H1 (cell line): ENCODE results near the gene LARP1. TPM values are rescaled to one million over a fixed set of nuclear protein-coding genes. Genes with fewer than 3 reads are reported as not detected.
A peak's percentile ranks its signal among the peaks of the same experiment; 100 is the strongest.

Source experiments
- CTCF ChIA-PET: fragments of 300-600 bp; sonication (Branson Sonifier 250); formaldehyde crosslinking; loops from one replicate; lab custom pipeline; 2021; ENCODE audit not compliant: partially characterized antibody; lab: Charles Lee
- POLR2A ChIA-PET: fragments of 300-600 bp; sonication (Branson Sonifier 250); formaldehyde crosslinking; loops from one replicate; lab custom pipeline; 2021; ENCODE audit warnings: inconsistent platforms; ENCODE audit not compliant: partially characterized antibody; lab: Charles Lee
- DNase-seq, 2 experiments: peaks; one replicate each; pipeline versions ENCODE4 v3.0.0 to v3.0.0-alpha.2; 2010 to 2022; ENCODE audit warnings: low spot score in 2 of 2, low read depth in 1 of 2, mixed read lengths in 1 of 2
- FAIRE-seq: peaks from 2 replicates; lab custom pipeline; 2011; peaks lifted over from hg19 to GRCh38; lab: Jason Lieb, UNC
- H2AFZ ChIP-seq: 2 replicates; pipeline ENCODE4 v1.8.1; 2012; ENCODE audit warnings: low read length, inconsistent platforms
- H2AK5ac ChIP-seq: 2 replicates; pipeline ENCODE4 v1.6.1; 2013; ENCODE audit warnings: low read depth, low read length
- H2BK120ac ChIP-seq: replicated peaks from 2 replicates; pipeline ENCODE3; 2013; ENCODE audit warnings: low read depth, low read length, inconsistent platforms
- H2BK12ac ChIP-seq: 2 replicates; pipeline ENCODE4 v1.6.1; 2013; ENCODE audit warnings: low read depth, low read length
- H2BK15ac ChIP-seq: 2 replicates; pipeline ENCODE4 v1.6.1; 2013; ENCODE audit warnings: low read length
- H2BK20ac ChIP-seq: 2 replicates; pipeline ENCODE4 v1.6.1; 2013; ENCODE audit warnings: low read length
- H2BK5ac ChIP-seq: 2 replicates; pipeline ENCODE4 v1.6.1; 2013; ENCODE audit warnings: low read depth, low read length
- H3K14ac ChIP-seq: 2 replicates; pipeline ENCODE4 v1.6.1; 2013; ENCODE audit warnings: inconsistent platforms; ENCODE audit not compliant: insufficient read length
- H3K18ac ChIP-seq: 2 replicates; pipeline ENCODE4 v1.6.1; 2013; ENCODE audit warnings: low read length; ENCODE audit errors: extremely low read depth
- H3K23ac ChIP-seq: 2 replicates; pipeline ENCODE4 v1.6.1; 2013; ENCODE audit warnings: inconsistent platforms; ENCODE audit not compliant: insufficient read length
- H3K23me2 ChIP-seq: 2 replicates; pipeline ENCODE4 v1.6.1; 2013; ENCODE audit warnings: low read depth, low read length
- H3K27ac ChIP-seq: 2 replicates; pipeline ENCODE4 v1.6.1; 2011; ENCODE audit warnings: low read depth, low read length, inconsistent platforms
- H3K27me3 ChIP-seq, 4 experiments: replicated peaks in 1 of 4; 1 replicate in 1 of 4; 2 replicates in 3 of 4; pipeline versions ENCODE4 v1.6.1 to v1.8.1; 2011 to 2013; ENCODE audit warnings: low read length in 3 of 4, mild to moderate bottlenecking in 3 of 4, inconsistent platforms in 2 of 4, mixed read lengths in 2 of 4, moderate library complexity in 1 of 4; ENCODE audit not compliant: control insufficient read depth in 3 of 4, insufficient read depth in 3 of 4; ENCODE audit errors: extremely low read depth in 1 of 4
- H3K36me3 ChIP-seq, 4 experiments: 2 replicates each; pipeline versions ENCODE4 v1.6.1 to v1.8.1; 2011 to 2013; ENCODE audit warnings: mild to moderate bottlenecking in 4 of 4, low read length in 3 of 4, moderate library complexity in 2 of 4, control low read depth in 1 of 4, inconsistent platforms in 1 of 4; ENCODE audit not compliant: insufficient read depth in 4 of 4, control insufficient read depth in 2 of 4
- H3K4ac ChIP-seq: replicated peaks from 2 replicates; pipeline ENCODE3; 2013; ENCODE audit warnings: low read length, low read depth, mixed read lengths, inconsistent platforms; ENCODE audit not compliant: insufficient read length
- H3K4me1 ChIP-seq, 4 experiments: replicated peaks in 1 of 4; 1 replicate in 1 of 4; 2 replicates in 3 of 4; pipeline versions ENCODE4 v1.6.1 to v1.8.1; 2011 to 2013; ENCODE audit warnings: low read length in 3 of 4, inconsistent platforms in 2 of 4, mixed read lengths in 1 of 4; ENCODE audit not compliant: insufficient read depth in 4 of 4, control insufficient read depth in 3 of 4
- H3K4me2 ChIP-seq, 2 experiments: 2 replicates each; pipeline versions ENCODE4 v1.6.1 to v1.8.1; 2011 to 2013; ENCODE audit warnings: low read depth in 2 of 2, low read length in 2 of 2, control low read depth in 1 of 2, inconsistent platforms in 1 of 2, mild to moderate bottlenecking in 1 of 2; ENCODE audit not compliant: insufficient read depth in 1 of 2
- H3K4me3 ChIP-seq, 4 experiments: fragments of 200-600, 300-600 bp in 1 of 4; sonication (generic), shearing (Covaris generic), sonication (Bioruptor Twin) in 1 of 4; 2 replicates each; pipeline versions ENCODE4 v1.5.1 to v1.8.1; 2011 to 2016; ENCODE audit warnings: low read length in 4 of 4, low read depth in 3 of 4, control low read depth in 2 of 4, inconsistent platforms in 2 of 4, mild to moderate bottlenecking in 2 of 4, mixed read lengths in 1 of 4, moderate library complexity in 1 of 4; ENCODE audit not compliant: insufficient read depth in 2 of 4; ENCODE audit errors: extremely low read depth in 1 of 4
- H3K56ac ChIP-seq: replicated peaks from 2 replicates; pipeline ENCODE3; 2013; ENCODE audit warnings: low read depth, mild to moderate bottlenecking, mixed read lengths, low read length, inconsistent platforms; ENCODE audit not compliant: insufficient read length
- H3K79me1 ChIP-seq: 2 replicates; pipeline ENCODE4 v1.6.1; 2013; ENCODE audit warnings: low read depth, low read length, control low read depth
- H3K79me2 ChIP-seq, 2 experiments: 2 replicates each; pipeline versions ENCODE4 v1.6.1 to v1.8.1; 2012 to 2013; ENCODE audit warnings: low read length in 2 of 2, mild to moderate bottlenecking in 2 of 2, inconsistent platforms in 1 of 2; ENCODE audit not compliant: insufficient read depth in 2 of 2, control insufficient read depth in 1 of 2
- H3K9ac ChIP-seq, 4 experiments: replicated peaks in 1 of 4; 1 replicate in 1 of 4; 2 replicates in 3 of 4; pipeline versions ENCODE4 v1.6.1 to v1.8.1; 2011 to 2013; ENCODE audit warnings: low read depth in 3 of 4, low read length in 3 of 4, control low read depth in 2 of 4, mild to moderate bottlenecking in 2 of 4, moderate library complexity in 2 of 4, inconsistent platforms in 1 of 4; ENCODE audit errors: extremely low read depth in 1 of 4
- H3K9me3 ChIP-seq, 2 experiments: 2 replicates each; pipeline versions ENCODE4 v1.6.1 to v1.8.1; 2012 to 2013; ENCODE audit warnings: mild to moderate bottlenecking in 2 of 2, moderate library complexity in 2 of 2, control low read depth in 1 of 2, inconsistent platforms in 1 of 2, low read depth in 1 of 2, low read length in 1 of 2, mixed read lengths in 1 of 2; ENCODE audit not compliant: insufficient read depth in 2 of 2
- H4K20me1 ChIP-seq, 2 experiments: replicated peaks in 1 of 2; 2 replicates each; pipeline versions ENCODE3 to v1.8.1; 2011 to 2013; ENCODE audit warnings: inconsistent platforms in 2 of 2, low read length in 2 of 2, mild to moderate bottlenecking in 1 of 2; ENCODE audit not compliant: insufficient read depth in 2 of 2, control insufficient read depth in 1 of 2
- H4K5ac ChIP-seq: 2 replicates; pipeline ENCODE4 v1.6.1; 2013; ENCODE audit warnings: low read length, low read depth, mixed read lengths, inconsistent platforms; ENCODE audit not compliant: insufficient read length
- H4K8ac ChIP-seq: 2 replicates; pipeline ENCODE4 v1.8.0; 2013; ENCODE audit warnings: mild to moderate bottlenecking, moderate library complexity, low read length, inconsistent platforms; ENCODE audit not compliant: insufficient read depth; ENCODE audit errors: extremely low read depth
- H4K91ac ChIP-seq: replicated peaks from 2 replicates; pipeline ENCODE3; 2013; ENCODE audit warnings: low read length, mixed read lengths, inconsistent platforms; ENCODE audit not compliant: insufficient read length
- CBX8 ChIP-seq: fragments of 300-800, 300-1000 bp; sonication (generic); IDR thresholded peaks from 2 replicates; pipeline ENCODE4 v1.7.1; 2016; ENCODE audit warnings: low read depth, low read length, borderline replicate concordance
- CEBPB ChIP-seq: IDR thresholded peaks from 2 replicates; pipeline ENCODE4 v1.6.1; 2012; ENCODE audit warnings: low read depth, low read length
- CHD2 ChIP-seq: IDR thresholded peaks from 2 replicates; pipeline ENCODE4 v1.6.1; 2012; ENCODE audit warnings: low read length, improper control_type of control experiment
- CREB1 ChIP-seq: IDR thresholded peaks from 2 replicates; pipeline ENCODE4 v1.6.1; 2012; ENCODE audit warnings: inconsistent platforms
- HDAC2 ChIP-seq, 2 experiments: fragments of 300-600 bp in 1 of 2; sonication (generic) in 1 of 2; IDR thresholded peaks; 2 replicates each; pipeline ENCODE4 v1.6.1; 2011 to 2012; ENCODE audit warnings: low read depth in 2 of 2, low read length in 2 of 2, mild to moderate bottlenecking in 2 of 2, moderate library complexity in 2 of 2, borderline replicate concordance in 1 of 2, inconsistent platforms in 1 of 2
- HDAC6 ChIP-seq: IDR thresholded peaks from one replicate; pipeline ENCODE4 v1.7.1; 2012; ENCODE audit warnings: low read depth, mild to moderate bottlenecking, inconsistent platforms, low read length, moderate library complexity
- KDM5A ChIP-seq: fragments of 200-600 bp; IDR thresholded peaks from 2 replicates; pipeline ENCODE4 v1.7.1; 2012; ENCODE audit warnings: mild to moderate bottlenecking, low read length, inconsistent platforms, mixed read lengths
- POLR2AphosphoS5 ChIP-seq: IDR thresholded peaks from 2 replicates; pipeline ENCODE4 v1.6.1; 2011; ENCODE audit warnings: low read depth, low read length
- RAD21 ChIP-seq, 2 experiments: IDR thresholded peaks in 1 of 2; conservative IDR thresholded peaks in 1 of 2; 2 replicates each; pipeline ENCODE4 v1.6.1; 2011; ENCODE audit warnings: low read depth in 2 of 2, low read length in 2 of 2, improper control_type of control experiment in 1 of 2, inconsistent platforms in 1 of 2, mild to moderate bottlenecking in 1 of 2, moderate library complexity in 1 of 2
- RNF2 ChIP-seq: fragments of 200-900, 300-1000 bp; sonication (generic); IDR thresholded peaks from 2 replicates; pipeline ENCODE4 v1.7.1; 2016; ENCODE audit warnings: borderline replicate concordance, low read depth, mild to moderate bottlenecking, antibody characterized with exemption, low read length; ENCODE audit not compliant: poor library complexity, severe bottlenecking; ENCODE audit errors: missing control alignments
- TBP ChIP-seq: IDR thresholded peaks from 2 replicates; pipeline ENCODE4 v1.6.1; 2011; ENCODE audit warnings: low read depth, low read length, improper control_type of control experiment
- ZNF274 ChIP-seq: IDR thresholded peaks from 2 replicates; pipeline ENCODE4 v1.7.0; 2012; ENCODE audit warnings: low read length, borderline replicate concordance; ENCODE audit errors: extremely low read depth
- WGBS, 2 experiments: shearing (Covaris generic) in 1 of 2; methylation state at CpG; one replicate each; pipeline versions ENCODE4 v1.1.6 to v1.1.7; 2013 to 2015; ENCODE audit warnings: low lambda C conversion rate in 2 of 2, mixed read lengths in 2 of 2, inconsistent platforms in 1 of 2, low coverage in 1 of 2, missing lambda C conversion rate in 1 of 2; ENCODE audit not compliant: insufficient replicate concordance in 2 of 2, insufficient coverage in 1 of 2, insufficient read length in 1 of 2; ENCODE audit errors: extremely low coverage in 1 of 2, missing lambda C conversion rate in 1 of 2; 5-methylcytosine and 5-hydroxymethylcytosine counted together
- polyA plus RNA-seq, 7 experiments: library from polyadenylated mRNA; depleted of rRNA in 3 of 7; stranded (reverse) in 5 of 7; unstranded in 2 of 7; fragments of >200 nt in 5 of 7; fragments of 200-250 nt in 2 of 7; gene quantifications; 1 replicate in 5 of 7; 2 replicates in 1 of 7; 4 replicates in 1 of 7; pipeline versions ENCODE4 v1.2.1 to v1.2.3, GENCODE V29; 2011 to 2013; ENCODE audit warnings: missing spikeins in 2 of 7, mixed read lengths in 2 of 7
- total RNA-seq: library from RNA; stranded (reverse); fragmentation: NEBNext Ultra II Directional; extraction: Animal tissue kit (Norgen Biotek cat#: 25700); gene quantifications from 2 replicates; pipeline ENCODE4 v1.2.1, GENCODE V29; 2021
- TF ChIP-seq, protein P1 (sequence below): IDR thresholded peaks from 2 replicates; pipeline ENCODE4 v1.6.1; 2011; ENCODE audit warnings: low read depth, mild to moderate bottlenecking, low read length; ENCODE audit not compliant: insufficient read depth

LARP1 gene
- total and polyA plus RNA-seq, 2 of the 8 experiments (the other 6 are each of a cell fraction or from before 2014, with no cell fraction given): 106 to 422 TPM

GRCh38 chr5:154813158-154813557, 58.0 kb downstream of the LARP1 start:
- POLR2A ChIA-PET: interaction anchor here (1.1 kb wide), 1 partner anchor 12 kb away, joined by 3 read pairs; no protein-coding TSS in a partner anchor
- peak overlapping the region; percentile 31; the same call in 1 of the 2 replicates for H4K8ac ChIP-seq

More at GRCh38 chr5:154813158-154813557, 58.0 kb downstream of the LARP1 start:
- Histone ChIP-seq H3K14ac (no peak overlapping the region), H4K5ac (no peak overlapping the region), H3K18ac (no peak overlapping the region), H2BK120ac (no peak overlapping the region), H3K4me3 (no peak overlapping the region), H3K27ac (no peak overlapping the region), H3K79me1 (peaks cover 5% of the 10 kb centered on the region), H4K20me1 (peaks cover 4 to 20% of the 10 kb centered on the region in 2 experiments), H3K4ac (no peak overlapping the region), H3K56ac (no peak overlapping the region), H4K91ac (no peak overlapping the region), H2BK12ac (no peak overlapping the region), H2BK5ac (no peak overlapping the region), H2AK5ac (no peak overlapping the region), H2AFZ (no peak overlapping the region), H3K9ac (no peak overlapping the region), H3K23ac (no peak overlapping the region), H3K4me1 (no peaks in the 10 kb centered on the region), H2BK20ac (no peak overlapping the region), H3K9me3 (no peaks in the 10 kb centered on the region), H3K4me2 (no peak overlapping the region), H3K23me2 (no peaks in the 10 kb centered on the region), H3K27me3 (no peaks in the 10 kb centered on the region), H2BK15ac (no peak overlapping the region), H3K36me3 (peaks cover 35 to 89% (median 72%) of the 10 kb centered on the region in 4 experiments), H3K79me2 (peaks cover 0 to 8% of the 10 kb centered on the region in 2 experiments; a peak in 1 of 4 replicates)
- 88% methylated on average over 4 of the region's 4 CpGs; no CpG with 5 or more reads in 1 of the 2 experiments for WGBS, 2 experiments
- FAIRE-seq: no peak
- no peak for TF ChIP-seq CHD2
- TF ChIP-seq, protein P1, sequence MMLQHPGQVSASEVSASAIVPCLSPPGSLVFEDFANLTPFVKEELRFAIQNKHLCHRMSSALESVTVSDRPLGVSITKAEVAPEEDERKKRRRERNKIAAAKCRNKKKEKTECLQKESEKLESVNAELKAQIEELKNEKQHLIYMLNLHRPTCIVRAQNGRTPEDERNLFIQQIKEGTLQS: no peak
- no peak for TF ChIP-seq CBX8
- no peak for TF ChIP-seq KDM5A
- no peak for TF ChIP-seq CEBPB
- TF ChIP-seq RAD21 (IDR thresholded peaks at IDR 0.05 in 1 of 2, conservative IDR thresholded peaks at IDR 0.05 in 1 of 2; ENCODE audit: low read depth in 2 of 2, low read length in 2 of 2): no peak
- no peak for TF ChIP-seq CREB1
- no peak for TF ChIP-seq POLR2AphosphoS5
- no peak for TF ChIP-seq RNF2
- no peak for TF ChIP-seq TBP
- no peak for TF ChIP-seq HDAC6
- TF ChIP-seq HDAC2 (IDR thresholded peaks at IDR 0.05; ENCODE audit: borderline replicate concordance in 1 of 2, low read depth in 2 of 2, low read length in 2 of 2): no peak
- no peak for TF ChIP-seq ZNF274
- no peak for DNase-seq
- CTCF ChIA-PET: interaction anchor here (3.4 kb wide), 1 partner anchor 163 kb away, joined by 12 read pairs; no protein-coding TSS in a partner anchor
